Stimulated activated naive CD8-positive, alpha-beta T cell treated with anti-CD3 and anti-CD28 coated beads, Interleukin-15, Interleukin-2, amounts not matched to agents 100 ng/mL and 50 ng/mL, for 24 hours (primary cell): ENCODE measurements around the gene ATP2B3.

ENCODE experiments used
- H3K27ac Mint-ChIP-seq: one replicate; pipeline ENCODE4 v1.8.0; 2021; ENCODE audit warnings: mild to moderate bottlenecking, mixed read lengths
- H3K27me3 Mint-ChIP-seq: one replicate; pipeline ENCODE4 v1.8.0; 2021; ENCODE audit warnings: mixed read lengths
- H3K36me3 Mint-ChIP-seq: one replicate; pipeline ENCODE4 v1.8.0; 2021; ENCODE audit warnings: low read depth, mixed read lengths
- H3K4me1 Mint-ChIP-seq: one replicate; pipeline ENCODE4 v1.8.0; 2021; ENCODE audit warnings: low read depth, mixed read lengths
- H3K4me3 Mint-ChIP-seq: one replicate; pipeline ENCODE4 v1.8.0; 2021; ENCODE audit warnings: mild to moderate bottlenecking, mixed read lengths
- H3K9me3 Mint-ChIP-seq: one replicate; pipeline ENCODE4 v1.8.0; 2021; ENCODE audit warnings: mixed read lengths

Gene ATP2B3

GRCh38 chrX:153512501-153512893, 4.9 kb upstream of the ATP2B3 start:
- no peaks in the 10 kb centered on the region for H3K4me1 Mint-ChIP-seq
- no peak overlapping the region for H3K4me3 Mint-ChIP-seq
- no peaks in the 10 kb centered on the region for H3K9me3 Mint-ChIP-seq
- H3K27ac Mint-ChIP-seq, result no peak overlapping the region
- H3K36me3 Mint-ChIP-seq, result no peaks in the 10 kb centered on the region
- peaks cover 12% of the 10 kb centered on the region for H3K27me3 Mint-ChIP-seq

- Mint-ChIP-seq H3K4me3 (no peak overlapping the region), H3K27me3 (peaks cover 13% of the 10 kb centered on the region), H3K36me3 (no peaks in the 10 kb centered on the region), H3K9me3 (no peaks in the 10 kb centered on the region), H3K4me1 (no peaks in the 10 kb centered on the region), H3K27ac (no peak overlapping the region)
Measured at GRCh38 chrX:153513265-153513664, 4.2 kb upstream of the ATP2B3 start.

- Mint-ChIP-seq H3K27ac (no peak overlapping the region), H3K27me3 (peaks cover 17% of the 10 kb centered on the region), H3K4me1 (no peaks in the 10 kb centered on the region), H3K4me3 (no peak overlapping the region), H3K36me3 (no peaks in the 10 kb centered on the region), H3K9me3 (no peaks in the 10 kb centered on the region)
Measured at GRCh38 chrX:153514259-153514658, 3.2 kb upstream of the ATP2B3 start.

GRCh38 chrX:153515435-153515834, 2.0 kb upstream of the ATP2B3 start:
- Mint-ChIP-seq H3K9me3 (no peaks in the 10 kb centered on the region), H3K27ac (no peak overlapping the region), H3K4me3 (no peak overlapping the region), H3K36me3 (no peaks in the 10 kb centered on the region), H3K27me3 (peaks cover 17% of the 10 kb centered on the region), H3K4me1 (no peaks in the 10 kb centered on the region)

GRCh38 chrX:153516073-153516472, 1.4 kb upstream of the ATP2B3 start:
- Mint-ChIP-seq H3K4me1 (no peaks in the 10 kb centered on the region), H3K27me3 (peaks cover 17% of the 10 kb centered on the region), H3K4me3 (no peak overlapping the region), H3K36me3 (no peaks in the 10 kb centered on the region), H3K27ac (no peak overlapping the region), H3K9me3 (no peaks in the 10 kb centered on the region)

GRCh38 chrX:153517946-153518834, 748 bp downstream of the ATP2B3 start:
- peaks cover 17% of the 10 kb centered on the region for H3K27me3 Mint-ChIP-seq
- no peaks in the 10 kb centered on the region for H3K36me3 Mint-ChIP-seq
- H3K4me1 Mint-ChIP-seq, result no peaks in the 10 kb centered on the region
- H3K27ac Mint-ChIP-seq, result no peak overlapping the region
- no peak overlapping the region for H3K4me3 Mint-ChIP-seq
- no peaks in the 10 kb centered on the region for H3K9me3 Mint-ChIP-seq

- no peak overlapping the region for H3K4me3 Mint-ChIP-seq
- H3K27ac Mint-ChIP-seq, result no peak overlapping the region
- peaks cover 17% of the 10 kb centered on the region for H3K27me3 Mint-ChIP-seq
- no peaks in the 10 kb centered on the region for H3K4me1 Mint-ChIP-seq
- H3K9me3 Mint-ChIP-seq, result no peaks in the 10 kb centered on the region
- no peaks in the 10 kb centered on the region for H3K36me3 Mint-ChIP-seq
Measured at GRCh38 chrX:153519569-153520286, 2.3 kb downstream of the ATP2B3 start.

- no peaks in the 10 kb centered on the region for H3K9me3 Mint-ChIP-seq
- no peak overlapping the region for H3K4me3 Mint-ChIP-seq
- no peak overlapping the region for H3K27ac Mint-ChIP-seq
- no peaks in the 10 kb centered on the region for H3K36me3 Mint-ChIP-seq
- no peaks in the 10 kb centered on the region for H3K4me1 Mint-ChIP-seq
- peaks cover 17% of the 10 kb centered on the region for H3K27me3 Mint-ChIP-seq
Measured at GRCh38 chrX:153520287-153520917, 3.0 kb downstream of the ATP2B3 start.

- H3K4me1 Mint-ChIP-seq, result no peaks in the 10 kb centered on the region
- H3K27ac Mint-ChIP-seq, result no peak overlapping the region
- H3K27me3 Mint-ChIP-seq, result peaks cover 15% of the 10 kb centered on the region
- no peak overlapping the region for H3K4me3 Mint-ChIP-seq
- no peaks in the 10 kb centered on the region for H3K9me3 Mint-ChIP-seq
- no peaks in the 10 kb centered on the region for H3K36me3 Mint-ChIP-seq
Measured at GRCh38 chrX:153521034-153521433, 3.6 kb downstream of the ATP2B3 start.

GRCh38 chrX:153522259-153522658, 4.8 kb downstream of the ATP2B3 start:
- Mint-ChIP-seq H3K4me3 (no peak overlapping the region), H3K4me1 (no peaks in the 10 kb centered on the region), H3K36me3 (no peaks in the 10 kb centered on the region), H3K27ac (no peak overlapping the region), H3K27me3 (peaks cover 5% of the 10 kb centered on the region), H3K9me3 (no peaks in the 10 kb centered on the region)

- Mint-ChIP-seq H3K4me3 (no peak overlapping the region), H3K27ac (no peak overlapping the region), H3K4me1 (no peaks in the 10 kb centered on the region), H3K9me3 (no peaks in the 10 kb centered on the region), H3K27me3 (peaks cover 4% of the 10 kb centered on the region), H3K36me3 (no peaks in the 10 kb centered on the region)
Measured at GRCh38 chrX:153523269-153523668, 5.8 kb downstream of the ATP2B3 start.

- H3K9me3 Mint-ChIP-seq, result no peaks in the 10 kb centered on the region
- no peaks in the 10 kb centered on the region for H3K27me3 Mint-ChIP-seq
- no peaks in the 10 kb centered on the region for H3K4me1 Mint-ChIP-seq
- no peaks in the 10 kb centered on the region for H3K36me3 Mint-ChIP-seq
- no peak overlapping the region for H3K4me3 Mint-ChIP-seq
- H3K27ac Mint-ChIP-seq, result no peak overlapping the region
Measured at GRCh38 chrX:153524234-153524633, 6.8 kb downstream of the ATP2B3 start.

- no peak overlapping the region for H3K4me3 Mint-ChIP-seq
- no peaks in the 10 kb centered on the region for H3K4me1 Mint-ChIP-seq
- no peak overlapping the region for H3K27ac Mint-ChIP-seq
- no peaks in the 10 kb centered on the region for H3K9me3 Mint-ChIP-seq
- H3K27me3 Mint-ChIP-seq, result no peaks in the 10 kb centered on the region
- H3K36me3 Mint-ChIP-seq, result no peaks in the 10 kb centered on the region
Measured at GRCh38 chrX:153525451-153525850, 8.0 kb downstream of the ATP2B3 start.

- Mint-ChIP-seq H3K9me3 (no peaks in the 10 kb centered on the region), H3K36me3 (no peaks in the 10 kb centered on the region), H3K27ac (no peak overlapping the region), H3K4me1 (no peaks in the 10 kb centered on the region), H3K4me3 (no peak overlapping the region), H3K27me3 (no peaks in the 10 kb centered on the region)
Measured at GRCh38 chrX:153526042-153526441, 8.6 kb downstream of the ATP2B3 start.

- H3K4me3 Mint-ChIP-seq, result no peak overlapping the region
Measured at GRCh38 chrX:153526801-153527200, 9.4 kb downstream of the ATP2B3 start.

More at GRCh38 chrX:153526801-153527200, 9.4 kb downstream of the ATP2B3 start:
- H3K27ac Mint-ChIP-seq, result no peak overlapping the region
- H3K4me1 Mint-ChIP-seq, result no peaks in the 10 kb centered on the region
- no peaks in the 10 kb centered on the region for H3K27me3 Mint-ChIP-seq
- H3K36me3 Mint-ChIP-seq, result no peaks in the 10 kb centered on the region
- H3K9me3 Mint-ChIP-seq, result no peaks in the 10 kb centered on the region
